GM19351 (cell line): Measurements from ENCODE around the gene OCRL.

ENCODE experiments used
- ATAC-seq: cut with Tn5 transposase; IDR thresholded peaks from one replicate; pipeline ENCODE4 v1.9.1; 2021; ENCODE audit warnings: mild to moderate bottlenecking, moderate library complexity; ENCODE audit not compliant: unreplicated experiment

Gene OCRL

DNA sequence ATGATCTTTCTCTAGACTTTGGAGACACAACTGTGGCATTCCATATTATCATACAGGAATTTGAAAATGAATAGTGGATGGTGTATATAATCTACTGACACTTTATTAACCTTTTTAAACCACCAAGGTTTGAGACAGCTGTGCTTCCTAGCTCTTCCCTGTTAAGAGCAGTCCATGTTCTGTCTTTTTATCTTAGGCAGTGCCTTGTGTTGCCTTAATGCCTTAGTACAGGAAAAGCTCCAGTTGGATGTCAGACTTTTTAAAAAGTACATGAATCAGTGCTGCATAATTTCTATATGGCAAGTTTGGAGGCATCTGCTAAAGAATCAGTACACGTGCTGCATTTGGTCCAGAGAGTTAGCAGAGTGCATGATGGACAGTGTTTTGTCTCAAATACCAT is 45.1 kb downstream of the OCRL start:
- ATAC-seq = no peak

DNA sequence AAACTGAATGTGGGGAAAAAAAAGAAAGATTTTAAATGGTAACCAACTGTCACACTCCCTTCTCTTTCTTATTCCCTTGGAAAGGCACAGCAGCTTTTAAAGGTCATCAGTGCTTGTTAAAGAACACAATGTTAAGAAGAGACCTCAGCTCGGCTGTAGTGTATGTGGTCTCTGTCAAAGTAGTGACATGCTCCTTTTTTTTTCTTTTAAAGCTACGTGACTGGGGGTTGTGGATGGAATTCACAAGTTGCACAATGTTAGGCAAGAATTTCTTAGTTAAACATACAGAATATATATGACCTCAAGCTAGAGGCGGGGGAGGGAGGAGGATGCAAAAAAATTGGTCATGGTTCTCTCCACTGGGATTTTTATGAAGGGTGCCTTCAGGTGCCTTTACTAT is 45.6 kb downstream of the OCRL start:
- no peak for ATAC-seq

DNA sequence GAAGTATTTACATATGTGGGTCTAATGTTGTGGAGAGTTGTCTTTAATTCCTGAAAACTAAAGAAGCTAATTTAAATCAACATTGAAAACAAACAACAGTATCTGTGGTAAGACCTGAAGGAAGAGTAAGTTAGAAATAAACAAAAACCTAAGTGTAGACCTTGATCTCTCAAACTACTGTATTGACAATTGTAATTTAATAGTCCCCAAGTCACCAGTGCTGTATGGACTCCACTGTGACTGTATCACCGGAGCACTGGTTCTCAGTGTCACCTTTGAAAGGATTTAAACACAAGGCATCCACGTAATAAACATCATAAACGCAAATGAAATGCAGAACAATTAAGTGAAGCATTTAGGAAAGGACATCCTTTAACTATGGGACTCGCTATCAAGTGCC is 46.4 kb downstream of the OCRL start:
- no peak for ATAC-seq

DNA sequence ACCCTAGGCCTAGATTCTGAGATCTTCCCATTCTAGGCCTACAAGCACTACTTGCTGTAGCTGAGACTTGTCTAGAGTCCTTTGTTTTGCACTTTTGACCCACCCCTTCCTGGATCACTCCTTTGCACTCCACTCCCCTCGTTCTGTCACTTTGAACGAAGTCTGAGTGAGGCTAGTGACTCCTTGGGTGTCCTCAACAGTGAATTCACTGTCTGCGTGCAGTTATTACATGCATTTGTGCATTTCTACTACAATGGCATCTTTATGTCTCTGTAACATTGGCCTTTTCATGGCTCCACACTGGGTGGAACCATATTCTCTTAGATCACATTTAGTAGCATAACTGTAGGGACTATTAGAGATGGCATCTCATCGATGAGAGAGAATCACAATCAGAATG is 50.5 kb downstream of the OCRL start:
- ATAC-seq = no peak

DNA sequence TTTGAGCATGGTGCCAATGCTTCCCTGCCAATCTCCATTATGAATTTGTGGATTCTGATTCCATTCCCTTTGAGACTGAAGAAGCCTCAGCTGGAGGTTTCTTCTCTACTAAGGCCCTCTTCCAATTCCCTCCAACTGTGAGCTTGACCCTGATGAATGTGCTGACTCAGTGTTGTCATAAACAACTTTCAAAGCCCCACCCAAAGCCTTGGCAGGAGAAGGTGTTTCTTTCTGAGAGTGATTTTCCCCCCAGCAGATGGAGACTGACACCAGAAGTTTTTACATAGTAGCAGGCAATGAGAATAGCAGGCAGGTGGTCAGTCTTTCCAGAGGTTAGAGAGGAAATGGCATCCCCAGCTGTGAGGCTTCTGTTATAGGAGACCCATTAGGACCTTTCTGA is 53.1 kb downstream of the OCRL start:
- no peak for ATAC-seq

DNA sequence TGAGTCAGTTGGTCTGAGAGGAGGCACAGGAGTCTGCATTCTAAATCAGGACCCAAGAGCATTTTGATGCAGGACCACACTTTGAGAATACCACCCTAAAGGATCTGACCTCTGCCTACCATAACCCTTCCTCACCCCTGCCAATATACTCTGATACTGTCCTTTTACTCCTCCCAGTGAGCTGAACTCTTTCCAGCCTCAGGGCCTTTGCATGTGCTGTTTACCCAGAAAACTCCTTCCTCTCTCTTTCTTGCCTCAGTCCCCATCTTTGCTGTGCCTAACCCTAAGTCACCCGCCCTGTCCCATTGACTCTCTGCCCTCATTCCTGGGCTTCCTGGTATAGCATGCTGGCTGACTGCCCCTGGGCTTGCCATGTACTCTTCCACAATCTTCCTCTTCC is 54.7 kb downstream of the OCRL start:
- no peak for ATAC-seq

DNA sequence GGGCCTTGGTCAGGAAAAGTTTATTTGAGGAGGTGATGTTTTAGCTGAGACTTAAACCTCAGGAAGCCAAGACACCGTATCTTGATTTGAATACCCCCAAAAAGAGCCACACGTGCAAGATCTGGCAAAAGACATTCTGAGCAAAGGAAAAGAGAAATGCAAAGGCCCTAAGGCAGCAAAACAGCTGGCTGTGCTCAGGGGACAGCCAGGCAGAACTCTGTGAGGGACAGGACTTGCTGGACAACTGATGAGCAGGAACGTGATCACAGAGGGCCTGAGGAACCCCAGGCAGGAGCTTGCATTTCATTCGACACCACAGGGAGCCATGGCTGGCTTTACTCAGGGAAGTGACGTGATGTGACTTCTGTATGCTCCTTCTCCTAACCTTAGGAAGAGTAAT is 56.0 kb downstream of the OCRL start:
- no peak for ATAC-seq

DNA sequence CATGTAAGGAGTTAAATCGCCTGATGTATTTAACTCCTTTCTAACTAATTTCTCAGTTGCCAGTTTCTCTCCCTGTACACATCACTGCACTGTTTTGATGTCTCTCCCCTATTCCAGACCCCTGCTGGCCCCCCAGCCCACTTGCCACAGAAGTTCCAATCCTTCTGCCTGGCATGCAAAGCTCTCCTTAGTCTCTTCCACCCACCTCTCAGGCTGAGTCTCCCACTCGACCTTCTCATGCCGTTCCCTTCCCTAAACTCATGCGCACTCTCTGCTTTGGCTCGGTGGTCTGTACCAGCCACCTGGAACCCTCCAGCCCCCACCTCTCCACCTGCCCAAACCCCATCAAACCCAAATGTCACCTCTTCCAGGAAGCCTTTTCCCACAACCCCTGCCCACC is 57.8 kb downstream of the OCRL start:
- no peak for ATAC-seq

DNA sequence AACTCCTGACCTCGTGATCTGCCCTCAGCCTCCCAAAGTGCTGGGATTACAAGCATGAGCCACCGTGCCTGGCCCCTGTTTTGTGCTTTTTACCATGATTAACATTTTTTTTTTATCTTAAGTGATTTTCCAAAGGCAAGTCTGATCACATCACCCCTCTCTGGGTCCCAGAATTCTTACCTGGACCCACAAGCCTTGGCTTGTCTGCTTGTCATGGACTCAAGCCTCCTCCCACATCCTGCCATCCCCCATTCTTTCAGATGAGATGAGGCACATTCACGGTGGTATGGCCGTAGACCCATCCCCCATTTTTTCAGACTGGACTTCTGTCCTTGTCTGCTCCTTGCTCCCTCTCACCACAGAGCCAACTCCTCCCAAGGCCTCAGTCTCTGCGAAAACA is 59.4 kb downstream of the OCRL start:
- ATAC-seq = no peak

DNA sequence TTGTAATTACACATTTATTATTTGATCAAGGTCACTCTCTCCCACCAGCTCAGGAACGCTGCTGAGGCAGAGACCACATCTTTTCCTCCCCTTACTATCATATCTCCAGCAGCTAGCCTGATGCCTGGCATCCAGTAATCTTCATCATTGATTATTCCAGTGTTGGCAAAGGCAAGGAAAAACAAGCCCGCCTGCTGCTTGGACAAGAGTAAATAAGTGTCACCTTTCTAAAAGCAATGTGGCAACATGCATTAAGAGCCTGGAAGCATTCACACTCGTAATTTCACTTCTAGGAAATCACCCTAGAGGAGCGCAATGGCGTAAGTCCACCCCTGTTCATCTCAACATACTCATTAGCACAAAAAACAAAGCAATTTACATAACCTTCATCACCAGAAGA is 59.9 kb downstream of the OCRL start:
- ATAC-seq = no peak

DNA sequence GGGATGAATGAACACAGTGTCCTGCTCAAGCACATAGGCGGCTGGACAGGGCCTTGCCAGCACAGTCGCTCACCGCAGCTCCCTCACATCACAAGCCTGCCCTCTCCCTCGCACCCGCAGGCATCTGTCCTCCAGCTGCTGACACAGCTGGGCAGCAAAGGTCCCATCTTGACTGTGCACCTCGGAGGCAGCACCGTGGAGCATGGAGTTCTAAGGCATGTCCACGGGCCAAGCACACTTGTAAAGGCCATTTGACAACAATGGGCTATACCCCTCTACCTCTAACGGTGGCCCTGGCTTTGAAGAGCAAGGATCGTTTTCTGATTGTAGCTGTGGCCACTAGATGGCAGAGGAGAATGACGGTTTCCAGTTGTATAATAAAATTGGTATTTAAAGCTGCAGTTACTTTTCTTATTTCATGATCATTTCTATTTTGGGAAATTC is 60.9 kb downstream of the OCRL start:
- ATAC-seq = peak; percentile 41

DNA sequence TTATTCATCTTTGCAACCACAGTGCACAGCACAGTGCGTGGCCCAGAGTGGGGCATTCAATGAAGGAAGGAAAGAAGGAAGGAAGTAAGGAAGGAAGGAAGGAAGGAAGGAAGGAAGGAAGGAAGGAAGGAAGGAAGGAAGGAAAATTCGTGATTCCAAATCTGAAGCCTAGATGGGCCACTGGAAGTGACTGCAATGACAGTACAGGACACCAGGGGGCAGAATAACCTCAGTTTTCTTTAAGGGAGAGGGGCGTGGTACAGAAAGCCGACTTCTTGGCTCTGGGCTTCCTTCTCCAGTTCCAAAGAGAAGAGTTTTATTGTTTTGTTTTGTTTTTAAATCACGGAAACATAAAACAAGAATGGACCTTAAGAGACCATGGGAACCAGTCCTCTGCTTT is 66.9 kb downstream of the OCRL start:
- peak; percentile 33 for ATAC-seq

DNA sequence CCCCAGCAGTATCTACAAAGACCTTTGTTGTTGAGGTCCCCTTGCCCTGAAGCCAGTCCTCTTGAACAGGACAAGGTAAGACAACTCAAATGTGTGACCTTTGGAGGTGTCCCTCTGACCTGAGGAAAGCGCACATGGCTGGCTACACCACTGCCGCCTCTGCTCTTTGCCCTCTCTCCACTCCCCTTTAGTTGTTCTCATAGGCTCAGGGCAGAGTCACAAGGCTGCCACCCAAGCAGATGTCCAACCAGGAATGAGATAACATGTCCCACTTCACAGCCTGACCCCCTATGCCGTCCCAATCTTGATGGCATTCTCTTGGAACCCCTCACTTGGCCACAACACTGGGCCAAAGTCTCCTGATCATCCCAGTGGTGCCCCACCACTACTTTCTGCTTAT is 68.4 kb downstream of the OCRL start:
- ATAC-seq = no peak

DNA sequence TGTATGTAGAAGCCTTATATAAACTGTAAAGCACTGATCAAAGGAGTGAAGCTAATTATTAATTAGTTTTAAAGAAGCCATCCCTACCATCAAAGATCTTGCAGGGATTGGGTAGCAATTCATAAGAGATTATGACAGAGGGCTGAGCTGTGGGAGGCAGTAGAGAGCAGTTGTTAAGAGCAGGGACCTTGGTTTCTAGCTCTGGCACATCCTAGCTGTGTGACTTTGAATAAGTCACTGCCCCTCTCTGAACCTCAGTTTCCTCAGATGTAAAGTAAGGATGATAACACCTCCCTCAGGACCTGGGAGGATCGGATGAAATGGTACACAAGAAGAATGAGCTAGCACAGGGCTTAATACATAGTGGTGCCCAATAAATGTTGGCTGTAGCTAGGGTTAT is 69.3 kb downstream of the OCRL start:
- no peak for ATAC-seq

DNA sequence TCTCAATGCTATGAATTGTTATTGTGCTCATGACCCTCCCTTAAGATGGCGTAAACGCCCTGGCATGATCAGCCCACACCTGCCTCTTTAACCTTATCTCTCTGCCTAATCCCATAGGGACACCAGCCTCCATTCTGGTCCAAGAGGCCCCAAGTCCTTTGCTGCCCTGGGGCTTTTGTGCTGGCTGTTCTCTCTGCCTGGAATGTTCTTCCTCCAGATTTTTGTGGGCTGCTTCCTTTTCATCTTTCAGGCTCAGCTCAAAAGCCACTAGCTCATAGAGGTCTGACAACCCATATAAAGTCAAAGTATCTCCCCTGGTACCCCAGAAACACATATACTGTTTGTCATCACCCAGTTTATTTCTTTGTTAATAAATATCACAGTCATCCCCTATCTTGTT is 72.3 kb downstream of the OCRL start:
- ATAC-seq = no peak

DNA sequence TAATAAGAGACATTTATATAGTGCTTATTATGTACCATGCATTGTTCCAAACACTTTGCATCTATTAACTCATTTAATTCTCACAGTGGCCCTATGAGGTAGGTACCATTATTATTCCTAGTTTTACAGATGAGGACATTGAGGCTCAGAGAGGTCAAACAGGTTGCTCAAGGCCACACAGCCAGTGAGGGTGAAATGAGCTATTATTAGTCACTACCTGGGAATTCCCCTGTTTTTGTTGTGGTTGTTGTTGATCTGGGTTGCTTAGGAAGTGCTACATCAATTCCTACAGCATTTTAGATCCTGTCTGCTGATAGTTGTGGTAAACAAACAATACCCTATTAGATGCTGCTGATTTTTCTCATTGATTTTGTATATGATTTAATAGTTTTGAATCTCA is 73.5 kb downstream of the OCRL start:
- peak; percentile 47 for ATAC-seq

DNA sequence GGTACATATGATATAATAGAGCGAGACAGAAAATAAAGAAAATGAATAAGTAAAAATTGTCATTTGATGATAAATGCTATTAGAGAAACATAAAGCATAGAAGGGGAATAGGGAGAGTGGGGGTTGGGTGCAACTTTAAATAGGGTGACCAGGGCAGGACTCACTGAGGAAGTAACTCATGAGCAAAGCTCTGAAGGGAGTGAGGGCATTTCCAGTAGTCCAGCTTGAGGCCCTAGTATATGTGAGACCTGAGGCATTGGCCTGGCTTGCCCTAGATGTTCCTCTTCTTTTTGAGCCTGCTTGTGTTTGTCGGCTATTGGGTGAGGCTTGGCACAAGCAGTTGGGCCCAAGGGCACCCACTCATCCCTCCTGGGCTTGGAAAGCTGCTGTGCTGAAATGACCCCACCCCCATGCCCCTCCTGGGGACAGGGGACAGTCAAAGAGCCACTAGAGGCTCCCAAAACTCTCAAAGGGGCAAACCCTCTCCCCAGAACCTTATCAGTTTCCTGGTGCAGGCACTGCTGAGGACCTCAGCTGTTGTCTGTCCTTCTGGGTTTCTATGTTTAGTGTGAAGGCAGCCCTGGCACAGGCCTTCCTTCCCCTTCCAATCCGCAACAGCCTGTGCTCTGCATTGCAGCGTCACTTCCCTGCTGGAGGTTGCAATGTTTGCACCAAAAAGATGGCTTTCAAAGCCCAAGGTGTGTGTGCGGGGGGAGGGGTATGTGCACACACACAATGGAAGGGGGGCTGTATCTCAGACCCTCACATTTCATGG is 74.6 kb downstream of the OCRL start:
- ATAC-seq = no peak

DNA sequence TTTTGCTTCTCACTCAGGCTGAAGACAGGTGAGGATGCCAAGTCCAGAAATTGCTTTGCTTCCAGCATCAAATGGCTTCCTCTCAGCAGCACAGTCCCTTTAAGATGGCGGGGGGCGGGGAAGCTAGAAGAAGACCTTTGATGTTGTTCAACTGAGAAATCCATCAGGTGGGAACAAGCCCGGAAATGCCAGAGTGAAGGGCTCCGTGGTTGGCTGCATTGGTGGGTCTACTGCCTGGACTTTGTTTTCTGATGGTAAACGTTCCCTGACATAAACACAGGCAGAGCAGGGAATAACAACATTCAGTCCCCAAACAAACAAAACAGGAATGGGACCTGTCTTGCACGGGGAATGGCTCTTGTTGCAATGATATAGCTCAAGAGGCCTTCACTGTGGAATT is 77.4 kb downstream of the OCRL start:
- ATAC-seq = no peak

DNA sequence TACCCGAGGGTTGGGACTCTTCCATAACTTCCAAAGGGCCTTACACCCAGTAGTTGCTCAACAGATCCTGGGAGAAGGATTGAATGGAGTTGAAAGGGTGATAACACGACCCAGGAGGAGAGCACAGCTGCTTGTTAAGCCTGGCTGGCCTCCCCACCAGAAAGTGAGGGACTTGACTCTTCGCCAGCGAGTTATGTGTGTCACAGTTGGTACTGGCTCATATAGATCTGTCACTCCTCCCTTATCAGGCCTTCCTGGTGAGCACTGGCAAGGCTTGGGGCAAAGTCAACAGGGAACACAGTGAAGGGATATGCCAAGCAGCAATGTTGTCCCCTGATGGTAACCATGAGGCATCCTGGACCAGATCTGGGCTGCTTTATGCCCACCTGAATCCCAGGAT is 78.9 kb downstream of the OCRL start:
- ATAC-seq = no peak

DNA sequence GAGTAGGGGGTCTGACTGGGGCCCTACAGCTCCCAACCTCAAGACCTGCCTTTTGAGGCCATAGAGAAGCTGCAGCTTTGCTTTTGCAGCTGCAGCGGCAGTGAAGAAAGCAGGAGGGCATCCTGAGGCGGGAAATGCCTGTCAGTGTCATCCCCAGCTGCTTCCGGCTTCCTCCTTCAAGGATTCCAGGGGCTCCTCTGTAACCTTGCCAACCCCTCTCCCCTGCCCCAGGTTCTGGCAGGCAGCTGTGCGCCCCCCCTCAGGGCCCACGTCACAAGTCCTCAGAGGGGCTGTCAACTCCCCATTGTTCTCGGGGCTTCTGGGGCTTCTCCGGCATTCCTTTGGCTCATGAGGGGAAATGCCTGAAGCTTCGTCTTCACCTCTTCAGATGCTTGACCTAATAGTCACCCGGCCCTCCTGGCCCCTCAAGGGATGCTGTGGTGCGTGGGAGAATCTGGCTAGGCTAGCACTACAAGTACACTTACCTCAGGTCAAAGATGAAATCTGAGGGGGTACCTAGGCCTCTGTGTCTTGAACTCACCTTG is 82.8 kb downstream of the OCRL start:
- no peak for ATAC-seq

DNA sequence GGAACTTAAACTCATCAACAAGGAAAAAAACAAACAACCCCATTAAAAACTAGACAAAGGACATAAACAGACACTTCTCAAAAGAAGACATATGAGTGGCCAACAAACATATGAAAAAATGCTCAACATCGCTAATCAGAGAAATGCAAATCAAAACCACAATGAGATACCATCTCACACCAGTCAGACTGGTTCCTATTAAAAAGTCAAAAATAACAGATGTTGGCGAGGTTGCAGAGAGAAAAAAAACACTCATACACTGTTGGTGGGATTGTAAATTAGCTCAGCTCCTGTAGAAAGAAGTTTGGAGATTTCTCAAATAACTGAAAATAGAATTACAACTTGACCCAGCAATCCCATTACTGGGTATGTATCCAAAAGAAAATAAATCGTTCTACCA is 86.0 kb downstream of the OCRL start:
- no peak for ATAC-seq

DNA sequence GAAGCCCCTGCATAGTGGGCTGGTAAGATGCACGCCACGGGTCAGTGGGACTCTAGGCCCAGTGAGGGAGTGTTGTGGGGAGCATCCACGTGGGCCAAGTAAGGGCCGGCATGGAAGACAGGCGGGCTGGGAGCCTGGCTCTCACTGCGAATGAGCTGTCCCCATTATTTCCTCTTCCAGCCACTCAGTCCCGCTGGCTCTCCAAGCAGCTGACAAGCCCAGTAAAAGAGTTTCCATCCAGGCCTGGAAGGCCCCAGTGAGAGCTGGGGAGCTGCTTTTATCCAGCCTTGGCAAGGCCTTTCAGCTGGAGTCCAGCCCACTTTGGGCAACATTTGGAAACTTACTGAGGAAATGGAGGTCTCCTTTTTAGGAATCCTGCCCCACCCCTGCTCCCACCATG is 89.8 kb downstream of the OCRL start:
- no peak for ATAC-seq

DNA sequence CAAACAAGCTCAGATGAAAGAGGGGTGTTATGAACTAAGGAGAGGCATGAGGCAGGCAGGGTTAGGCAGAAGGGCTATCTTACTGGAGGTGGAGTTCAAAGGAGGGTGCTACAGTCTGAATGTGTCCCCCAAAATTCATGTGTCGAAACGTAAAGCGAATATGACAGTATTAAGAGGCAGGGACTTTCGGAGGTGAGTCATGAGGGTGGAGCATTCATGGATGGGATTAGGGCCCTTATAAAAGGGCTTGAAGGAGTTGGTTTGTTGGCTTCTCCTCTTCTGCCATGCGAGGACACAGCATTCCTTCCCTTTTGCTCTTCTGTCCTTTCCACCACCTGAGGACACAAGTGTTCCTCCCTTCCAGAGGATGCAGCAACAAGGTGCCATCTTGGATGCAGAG is 91.8 kb downstream of the OCRL start:
- ATAC-seq = no peak
